IMR-90 (cell line): ENCODE results near the gene ZC3H15. TPM values are rescaled to one million over a fixed set of nuclear protein-coding genes. Genes with fewer than 3 reads are reported as not detected.

Source experiments
- ATAC-seq: fragments of 200-7000 bp; cut with Tn5 transposase; 2 replicates; pipeline ENCODE4 v1.9.1; 2020; ENCODE audit warnings: low read depth, mild to moderate bottlenecking, moderate library complexity
- BruUV-seq: library from RNA; stranded (reverse); fragments of 400-500 nt; replicated peaks from 2 replicates; lab custom pipeline; 2021; lab: Mats Ljungman, UMichigan
- CTCF ChIA-PET: fragments of 300-600 bp; formaldehyde crosslinking; extraction: SDS; loops from one replicate; lab custom pipeline; 2021; ENCODE audit warnings: antibody characterized with exemption; lab: Yijun Ruan, JAX
- POLR2A ChIA-PET: fragments of 300-600 bp; sonication (Branson Sonifier 250); formaldehyde crosslinking; loops from one replicate; lab custom pipeline; 2022; ENCODE audit warnings: antibody characterized with exemption; ENCODE audit not compliant: unreplicated experiment; lab: Charles Lee
- DNase-seq: peaks from one replicate; pipeline ENCODE4 v3.0.0; 2013
- H2AFZ ChIP-seq: replicated peaks from 2 replicates; pipeline ENCODE3; 2013; ENCODE audit warnings: low read length, mild to moderate bottlenecking; ENCODE audit not compliant: poor library complexity
- H2AK5ac ChIP-seq: 2 replicates; pipeline ENCODE4 v1.6.1; 2013; ENCODE audit warnings: low read depth, low read length, inconsistent platforms
- H2AK9ac ChIP-seq: replicated peaks from 2 replicates; pipeline ENCODE3; 2013; ENCODE audit warnings: mild to moderate bottlenecking, low read depth, low read length, moderate library complexity; ENCODE audit not compliant: poor library complexity
- H2BK120ac ChIP-seq: 2 replicates; pipeline ENCODE4 v1.6.1; 2013; ENCODE audit warnings: low read depth, low read length, inconsistent platforms
- H2BK15ac ChIP-seq: 3 replicates; pipeline ENCODE4 v1.6.1; 2013; ENCODE audit warnings: low read depth, low read length, inconsistent platforms
- H2BK20ac ChIP-seq: 2 replicates; pipeline ENCODE4 v1.6.1; 2013; ENCODE audit warnings: low read depth, mild to moderate bottlenecking, inconsistent platforms, low read length, moderate library complexity
- H2BK5ac ChIP-seq: 2 replicates; pipeline ENCODE4 v1.6.1; 2013; ENCODE audit warnings: mild to moderate bottlenecking, low read depth, low read length, inconsistent platforms; ENCODE audit not compliant: poor library complexity, severe bottlenecking
- H3K14ac ChIP-seq: replicated peaks from 2 replicates; pipeline ENCODE4 v1.6.1; 2013; ENCODE audit warnings: low read depth, low read length, inconsistent platforms
- H3K18ac ChIP-seq: 2 replicates; pipeline ENCODE4 v1.6.1; 2013; ENCODE audit warnings: low read depth, low read length, control low read depth
- H3K23ac ChIP-seq: 2 replicates; pipeline ENCODE4 v1.6.1; 2013; ENCODE audit warnings: low read depth, low read length, inconsistent platforms
- H3K27ac ChIP-seq: 2 replicates; pipeline ENCODE4 v1.5.1; 2013; ENCODE audit warnings: mild to moderate bottlenecking, control low read depth, low read length; ENCODE audit not compliant: insufficient read depth
- H3K27me3 ChIP-seq: 2 replicates; pipeline ENCODE4 v1.6.1; 2013; ENCODE audit warnings: low read length; ENCODE audit not compliant: control insufficient read depth, insufficient read depth
- H3K36me3 ChIP-seq: 2 replicates; pipeline ENCODE4 v1.6.1; 2013; ENCODE audit warnings: low read length, mixed read lengths; ENCODE audit not compliant: control insufficient read depth, insufficient read depth
- H3K4ac ChIP-seq: 2 replicates; pipeline ENCODE4 v1.6.1; 2013; ENCODE audit warnings: low read depth, low read length, inconsistent platforms
- H3K4me1 ChIP-seq: 2 replicates; pipeline ENCODE4 v1.6.1; 2013; ENCODE audit warnings: low read length, mixed read lengths; ENCODE audit not compliant: control insufficient read depth, insufficient read depth
- H3K4me2 ChIP-seq: 2 replicates; pipeline ENCODE4 v1.6.1; 2013; ENCODE audit warnings: low read depth, mild to moderate bottlenecking, control low read depth, low read length, moderate library complexity
- H3K4me3 ChIP-seq: 2 replicates; pipeline ENCODE4 v1.5.1; 2013; ENCODE audit warnings: low read depth, mild to moderate bottlenecking, control low read depth, low read length, moderate library complexity; ENCODE audit not compliant: insufficient read depth
- H3K56ac ChIP-seq: 2 replicates; pipeline ENCODE4 v1.6.1; 2013; ENCODE audit warnings: low read length, inconsistent platforms; ENCODE audit not compliant: insufficient read depth; ENCODE audit errors: extremely low read depth
- H3K79me1 ChIP-seq, 2 experiments: 2 replicates each; pipeline ENCODE4 v1.6.1; 2013; ENCODE audit warnings: low read length in 2 of 2, inconsistent platforms in 1 of 2, low read depth in 1 of 2
- H3K9ac ChIP-seq: 2 replicates; pipeline ENCODE4 v1.6.1; 2013; ENCODE audit warnings: low read depth, low read length, control low read depth
- H3K9me1 ChIP-seq: 2 replicates; pipeline ENCODE4 v1.6.1; 2013; ENCODE audit warnings: low read length, inconsistent platforms; ENCODE audit not compliant: insufficient read depth
- H3K9me3 ChIP-seq: 2 replicates; pipeline ENCODE4 v1.6.1; 2013; ENCODE audit warnings: low read length; ENCODE audit not compliant: control insufficient read depth, insufficient read depth
- H4K20me1 ChIP-seq: 2 replicates; pipeline ENCODE4 v1.6.1; 2013; ENCODE audit warnings: low read length, inconsistent platforms; ENCODE audit not compliant: insufficient read depth
- H4K5ac ChIP-seq: 2 replicates; pipeline ENCODE4 v1.6.1; 2013; ENCODE audit warnings: mild to moderate bottlenecking, low read depth, low read length, control low read depth
- H4K8ac ChIP-seq, 2 experiments: 2 replicates each; pipeline ENCODE4 v1.6.1; 2013; ENCODE audit warnings: low read depth in 2 of 2, low read length in 2 of 2, control low read depth in 1 of 2, inconsistent platforms in 1 of 2
- H4K91ac ChIP-seq: 2 replicates; pipeline ENCODE4 v1.6.1; 2013; ENCODE audit warnings: low read depth, low read length, inconsistent platforms; ENCODE audit not compliant: insufficient read depth
- BHLHE40 ChIP-seq: fragments of 150-350 bp; IDR thresholded peaks from 2 replicates; pipeline ENCODE4 v1.6.1; 2016; ENCODE audit warnings: mild to moderate bottlenecking, low read depth, low read length
- CEBPB ChIP-seq: IDR thresholded peaks from 2 replicates; pipeline ENCODE4 v1.6.1; 2012; ENCODE audit warnings: low read depth, low read length, improper control_type of control experiment
- CHD1 ChIP-seq: IDR thresholded peaks from 2 replicates; pipeline ENCODE4 v1.6.1; 2012; ENCODE audit warnings: low read depth, low read length, improper control_type of control experiment
- FOS ChIP-seq: fragments of 150-350 bp; IDR thresholded peaks from 2 replicates; pipeline ENCODE4 v1.6.1; 2016; ENCODE audit warnings: low read depth, low read length
- MAFK ChIP-seq: IDR thresholded peaks from 2 replicates; pipeline ENCODE4 v1.6.1; 2012; ENCODE audit warnings: low read depth, low read length, improper control_type of control experiment
- MAZ ChIP-seq: IDR thresholded peaks from 2 replicates; pipeline ENCODE4 v1.6.1; 2012; ENCODE audit warnings: low read depth, mild to moderate bottlenecking, low read length, improper control_type of control experiment, moderate library complexity, borderline replicate concordance
- MXI1 ChIP-seq: IDR thresholded peaks from 2 replicates; pipeline ENCODE4 v1.6.1; 2012; ENCODE audit warnings: low read depth, mild to moderate bottlenecking, low read length, moderate library complexity, borderline replicate concordance
- NFE2L2 ChIP-seq: fragments of 150-350 bp; IDR thresholded peaks from 2 replicates; pipeline ENCODE4 v1.6.1; 2016; ENCODE audit warnings: low read depth, mild to moderate bottlenecking, low read length
- POLR2A ChIP-seq: IDR thresholded peaks from 2 replicates; pipeline ENCODE4 v1.6.1; 2012; ENCODE audit warnings: mild to moderate bottlenecking, low read depth, low read length
- RAD21 ChIP-seq: IDR thresholded peaks from 2 replicates; pipeline ENCODE4 v1.6.1; 2012; ENCODE audit warnings: low read length, improper control_type of control experiment
- RCOR1 ChIP-seq: IDR thresholded peaks from 2 replicates; pipeline ENCODE4 v1.6.1; 2012; ENCODE audit warnings: mild to moderate bottlenecking, low read length, improper control_type of control experiment; ENCODE audit not compliant: insufficient replicate concordance
- RFX5 ChIP-seq: IDR thresholded peaks from 2 replicates; pipeline ENCODE4 v1.8.0; 2012; ENCODE audit warnings: low read depth, mild to moderate bottlenecking, low read length, moderate library complexity
- SMC3 ChIP-seq: fragments of 150-350 bp; IDR thresholded peaks from 2 replicates; pipeline ENCODE4 v1.6.1; 2016; ENCODE audit warnings: low read depth, mild to moderate bottlenecking, antibody characterized with exemption, low read length, moderate library complexity
- WGBS, 2 experiments: methylation state at CpG; one replicate each; pipeline versions ENCODE4 v1.1.5 to v1.1.7; 2013; ENCODE audit warnings: missing lambda C conversion rate in 2 of 2; ENCODE audit not compliant: insufficient read length in 1 of 2; ENCODE audit errors: extremely low coverage in 2 of 2; 5-methylcytosine and 5-hydroxymethylcytosine counted together
- dilution Hi-C: fragments of 300-500 bp; cut with HindIII; formaldehyde crosslinking; loops from one replicate; pipeline ENCODE4 v1.14.3; 2018; ENCODE audit warnings: low sequenced_read_pairs; ENCODE audit not compliant: unreplicated experiment
- in situ Hi-C: fragments of 300-500 bp; cut with MboI; formaldehyde crosslinking; loops from 3 replicates; pipeline ENCODE4 v1.14.3; 2019; ENCODE audit warnings: low sequenced_read_pairs, inconsistent platforms, mixed read lengths
- intact Hi-C: fragments of 100-400 bp; cut with micrococcal nuclease; formaldehyde crosslinking; loops from 2 replicates; pipeline ENCODE4 v1.10.0; 2022
- polyA plus RNA-seq, 3 experiments: library from polyadenylated mRNA; depleted of rRNA; stranded (reverse); fragments of >200 nt; gene quantifications; 2 replicates each; pipeline ENCODE4 v1.2.3, GENCODE V29; 2012; ENCODE audit warnings: low replicate concordance in 1 of 3
- total RNA-seq: library from RNA; depleted of rRNA; stranded (reverse); fragments of >200 nt; gene quantifications from 2 replicates; pipeline ENCODE4 v1.2.3, GENCODE V29; 2012
- TF ChIP-seq, protein P1 (sequence below): fragments of 150-350 bp; IDR thresholded peaks from 2 replicates; pipeline ENCODE4 v1.6.1; 2017; ENCODE audit warnings: mild to moderate bottlenecking, antibody characterized with exemption, low read length, low read depth
- TF ChIP-seq, protein P2 (sequence below): fragments of 150-350 bp; IDR thresholded peaks from 2 replicates; pipeline ENCODE4 v1.6.1; 2016; ENCODE audit warnings: low read depth, mild to moderate bottlenecking, low read length, moderate library complexity, borderline replicate concordance
- TF ChIP-seq, protein P3 (sequence below): conservative IDR thresholded peaks from 2 replicates; pipeline ENCODE4 v1.5.1; 2012; ENCODE audit warnings: mild to moderate bottlenecking, low read depth, low read length, improper control_type of control experiment

The ZC3H15 gene
- total and polyA plus RNA-seq, 2 of the 4 experiments (the other 2 are of a cell fraction) = 22.9 to 47.4 TPM

DNA sequence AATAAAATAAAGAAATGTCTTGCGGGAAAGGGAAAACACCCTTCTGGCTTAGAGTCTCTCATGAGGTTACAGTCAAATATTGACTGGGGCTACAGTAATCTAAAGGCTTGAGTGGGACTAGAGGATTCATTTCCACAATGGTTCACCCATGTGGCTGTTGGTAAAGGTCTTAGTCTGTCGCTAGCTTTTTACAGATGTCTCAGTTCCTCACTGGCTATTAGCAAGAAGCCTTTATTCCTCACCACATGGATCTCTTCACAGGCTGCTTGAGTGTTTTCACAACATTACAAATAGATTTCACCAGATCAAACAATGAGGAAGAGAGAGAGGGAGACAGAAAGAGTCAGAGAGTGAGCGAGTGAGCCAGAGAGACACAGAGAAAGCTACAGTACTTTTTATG is 8.3 kb upstream of the ZC3H15 start:
- no peak overlapping the region for H3K4me2 ChIP-seq
- H4K8ac ChIP-seq = no peak overlapping the region
- ATAC-seq = no peak
- H4K20me1 ChIP-seq = no peaks in the 10 kb centered on the region
- no peaks in the 10 kb centered on the region for H3K27me3 ChIP-seq
- H2AK5ac ChIP-seq = no peak overlapping the region
- H3K4me1 ChIP-seq = no peaks in the 10 kb centered on the region
- H2BK20ac ChIP-seq = no peak overlapping the region
- no peak overlapping the region for H3K9ac ChIP-seq
- H3K36me3 ChIP-seq = no peaks in the 10 kb centered on the region
- no peak overlapping the region for H2AFZ ChIP-seq
- no peak overlapping the region for H4K5ac ChIP-seq
- no peak overlapping the region for H3K14ac ChIP-seq
- no peak overlapping the region for H3K27ac ChIP-seq
- no peak overlapping the region for H2BK5ac ChIP-seq
- dilution Hi-C loops (no loop called here), in situ Hi-C loops (no loop called here), intact Hi-C loops (no loop called here)
- no peaks in the 10 kb centered on the region for H3K79me1 ChIP-seq
- H4K91ac ChIP-seq = no peak overlapping the region
- H2BK120ac ChIP-seq = no peak overlapping the region
- H3K4me3 ChIP-seq = no peak overlapping the region
- no peak overlapping the region for H2AK9ac ChIP-seq
- no peaks in the 10 kb centered on the region for H3K9me1 ChIP-seq
- DNase-seq = no peak
- no peaks in the 10 kb centered on the region for H3K9me3 ChIP-seq
- no peak overlapping the region for H3K18ac ChIP-seq
- POLR2A ChIA-PET = no interaction called here
- no peak overlapping the region for H3K23ac ChIP-seq
- no CpG with 5 or more reads among the region's 3 CpGs for WGBS, 2 experiments
- no peak overlapping the region for H3K56ac ChIP-seq
- TF ChIP-seq CHD1 (no peak), BHLHE40 (no peak), MAFK (no peak), CEBPB (no peak), NFE2L2 (no peak), POLR2A (no peak), MAZ (no peak), RCOR1 (no peak), FOS (no peak), MXI1 (no peak), RAD21 (no peak), SMC3 (no peak), RFX5 (no peak)
- TF ChIP-seq, protein P1, sequence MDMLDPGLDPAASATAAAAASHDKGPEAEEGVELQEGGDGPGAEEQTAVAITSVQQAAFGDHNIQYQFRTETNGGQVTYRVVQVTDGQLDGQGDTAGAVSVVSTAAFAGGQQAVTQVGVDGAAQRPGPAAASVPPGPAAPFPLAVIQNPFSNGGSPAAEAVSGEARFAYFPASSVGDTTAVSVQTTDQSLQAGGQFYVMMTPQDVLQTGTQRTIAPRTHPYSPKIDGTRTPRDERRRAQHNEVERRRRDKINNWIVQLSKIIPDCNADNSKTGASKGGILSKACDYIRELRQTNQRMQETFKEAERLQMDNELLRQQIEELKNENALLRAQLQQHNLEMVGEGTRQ = no peak
- TF ChIP-seq, protein P2, sequence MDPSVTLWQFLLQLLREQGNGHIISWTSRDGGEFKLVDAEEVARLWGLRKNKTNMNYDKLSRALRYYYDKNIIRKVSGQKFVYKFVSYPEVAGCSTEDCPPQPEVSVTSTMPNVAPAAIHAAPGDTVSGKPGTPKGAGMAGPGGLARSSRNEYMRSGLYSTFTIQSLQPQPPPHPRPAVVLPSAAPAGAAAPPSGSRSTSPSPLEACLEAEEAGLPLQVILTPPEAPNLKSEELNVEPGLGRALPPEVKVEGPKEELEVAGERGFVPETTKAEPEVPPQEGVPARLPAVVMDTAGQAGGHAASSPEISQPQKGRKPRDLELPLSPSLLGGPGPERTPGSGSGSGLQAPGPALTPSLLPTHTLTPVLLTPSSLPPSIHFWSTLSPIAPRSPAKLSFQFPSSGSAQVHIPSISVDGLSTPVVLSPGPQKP = no peak
- TF ChIP-seq, protein P3, sequence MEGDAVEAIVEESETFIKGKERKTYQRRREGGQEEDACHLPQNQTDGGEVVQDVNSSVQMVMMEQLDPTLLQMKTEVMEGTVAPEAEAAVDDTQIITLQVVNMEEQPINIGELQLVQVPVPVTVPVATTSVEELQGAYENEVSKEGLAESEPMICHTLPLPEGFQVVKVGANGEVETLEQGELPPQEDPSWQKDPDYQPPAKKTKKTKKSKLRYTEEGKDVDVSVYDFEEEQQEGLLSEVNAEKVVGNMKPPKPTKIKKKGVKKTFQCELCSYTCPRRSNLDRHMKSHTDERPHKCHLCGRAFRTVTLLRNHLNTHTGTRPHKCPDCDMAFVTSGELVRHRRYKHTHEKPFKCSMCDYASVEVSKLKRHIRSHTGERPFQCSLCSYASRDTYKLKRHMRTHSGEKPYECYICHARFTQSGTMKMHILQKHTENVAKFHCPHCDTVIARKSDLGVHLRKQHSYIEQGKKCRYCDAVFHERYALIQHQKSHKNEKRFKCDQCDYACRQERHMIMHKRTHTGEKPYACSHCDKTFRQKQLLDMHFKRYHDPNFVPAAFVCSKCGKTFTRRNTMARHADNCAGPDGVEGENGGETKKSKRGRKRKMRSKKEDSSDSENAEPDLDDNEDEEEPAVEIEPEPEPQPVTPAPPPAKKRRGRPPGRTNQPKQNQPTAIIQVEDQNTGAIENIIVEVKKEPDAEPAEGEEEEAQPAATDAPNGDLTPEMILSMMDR = no peak
- no peak overlapping the region for H2BK15ac ChIP-seq
- H3K4ac ChIP-seq = no peak overlapping the region
- CTCF ChIA-PET = no interaction called here
- no TSS peak for BruUV-seq
